GM12878 (cell line): Measurements from ENCODE around the gene STK10. TPM values are rescaled to one million over a fixed set of nuclear protein-coding genes. Genes with fewer than 3 reads are reported as not detected.
A peak's percentile ranks its signal among the peaks of the same experiment; 100 is the strongest.

Experiments used
- ATAC-seq: fragments of 200-7000 bp; cut with Tn5 transposase; 3 replicates; pipeline ENCODE4 v1.9.1; 2020; ENCODE audit warnings: mild to moderate bottlenecking, moderate library complexity
- BruUV-seq: library from RNA; stranded (reverse); fragments of 400-500 nt; replicated peaks from 2 replicates; lab custom pipeline; 2021; lab: Mats Ljungman, UMichigan
- CTCF ChIA-PET: fragments of 300-600 bp; sonication (Branson Sonifier 250); formaldehyde crosslinking; extraction: SDS; loops from one replicate; lab custom pipeline; 2021; ENCODE audit warnings: inconsistent platforms; lab: Yijun Ruan, JAX
- POLR2A ChIA-PET: fragments of 350-600 bp; formaldehyde crosslinking; extraction: SDS; loops from one replicate; lab custom pipeline; 2021; ENCODE audit warnings: inconsistent platforms; lab: Charles Lee
- RAD21 ChIA-PET: fragments of 300-600 bp; sonication (Branson Sonifier 250); formaldehyde crosslinking; loops from one replicate; lab custom pipeline; 2023; ENCODE audit warnings: antibody characterized with exemption; ENCODE audit not compliant: unreplicated experiment; lab: Charles Lee
- SMC1A ChIA-PET: fragments of 300-600 bp; sonication (Branson Sonifier 250); formaldehyde crosslinking; loops from one replicate; lab custom pipeline; 2023; ENCODE audit not compliant: unreplicated experiment, uncharacterized antibody; lab: Charles Lee
- DNase-seq: peaks from one replicate; pipeline ENCODE4 v3.0.0-alpha.2; 2011; ENCODE audit warnings: low read depth, low spot score
- FAIRE-seq: peaks from 3 replicates; lab custom pipeline; 2011; peaks lifted over from hg19 to GRCh38; lab: Jason Lieb, UNC
- H2AFZ ChIP-seq: 2 replicates; pipeline ENCODE4 v1.6.0; 2011; ENCODE audit warnings: low read depth, low read length, control low read depth; ENCODE audit not compliant: control insufficient read depth
- H3K27ac ChIP-seq: 2 replicates; pipeline ENCODE4 v1.5.1; 2011; ENCODE audit warnings: control low read depth; ENCODE audit not compliant: control insufficient read depth, insufficient read depth
- H3K27me3 ChIP-seq, 2 experiments: replicated peaks in 1 of 2; 2 replicates each; pipeline versions ENCODE4 v1.6.0 to v1.6.1; 2011; ENCODE audit warnings: low read length in 1 of 2; ENCODE audit not compliant: control insufficient read depth in 2 of 2, insufficient read depth in 2 of 2
- H3K36me3 ChIP-seq, 2 experiments: 2 replicates each; pipeline ENCODE4 v1.5.1; 2011; ENCODE audit warnings: low read length in 1 of 2; ENCODE audit not compliant: control insufficient read depth in 2 of 2, insufficient read depth in 2 of 2
- H3K4me1 ChIP-seq: 2 replicates; pipeline ENCODE4 v1.6.1; 2011; ENCODE audit warnings: mild to moderate bottlenecking, low read length, moderate library complexity, mixed read lengths; ENCODE audit not compliant: control insufficient read depth, insufficient read depth
- H3K4me2 ChIP-seq: 2 replicates; pipeline ENCODE4 v1.6.0; 2011; ENCODE audit warnings: control low read depth; ENCODE audit not compliant: control insufficient read depth, insufficient read depth
- H3K4me3 ChIP-seq: fragments of 200-600 bp; sonication (generic); 2 replicates; pipeline ENCODE4 v1.5.1; 2016
- H3K79me2 ChIP-seq: 2 replicates; pipeline ENCODE4 v1.6.0; 2011; ENCODE audit warnings: low read length; ENCODE audit not compliant: control insufficient read depth, insufficient read depth
- H3K9ac ChIP-seq: 2 replicates; pipeline ENCODE4 v1.8.0; 2011; ENCODE audit warnings: low read length, control low read depth, mixed read lengths; ENCODE audit not compliant: control insufficient read depth, insufficient read depth
- H3K9me3 ChIP-seq: replicated peaks from 3 replicates; pipeline ENCODE4 v1.5.1; 2011; ENCODE audit warnings: mild to moderate bottlenecking, low read length; ENCODE audit not compliant: control insufficient read depth, insufficient read depth
- H4K20me1 ChIP-seq: 2 replicates; pipeline ENCODE4 v1.6.0; 2011; ENCODE audit not compliant: control insufficient read depth, insufficient read depth
- ATF3 ChIP-seq: IDR thresholded peaks from 2 replicates; pipeline ENCODE4 v1.6.1; 2011; ENCODE audit warnings: low read depth, mild to moderate bottlenecking, low read length, moderate library complexity, borderline replicate concordance; ENCODE audit errors: extremely low read depth
- CHD4 ChIP-seq: fragments of 200-600 bp; sonication (generic); IDR thresholded peaks from 2 replicates; pipeline ENCODE4 v1.6.1; 2016; ENCODE audit warnings: mild to moderate bottlenecking
- FOXM1 ChIP-seq: IDR thresholded peaks from 2 replicates; pipeline ENCODE4 v1.6.1; 2012; ENCODE audit warnings: low read depth, mild to moderate bottlenecking, inconsistent platforms, low read length, moderate library complexity
- MTA3 ChIP-seq: IDR thresholded peaks from 2 replicates; pipeline ENCODE4 v1.6.1; 2012; ENCODE audit warnings: low read length, inconsistent platforms, borderline replicate concordance
- SIX5 ChIP-seq: IDR thresholded peaks from 2 replicates; pipeline ENCODE4 v1.6.1; 2011; ENCODE audit warnings: mild to moderate bottlenecking, low read depth, low read length, moderate library complexity; ENCODE audit not compliant: severe bottlenecking
- WGBS: methylation state at CpG from one replicate; pipeline ENCODE4 v1.1.6; 2016; ENCODE audit warnings: low lambda C conversion rate; ENCODE audit not compliant: insufficient replicate concordance, insufficient coverage; ENCODE audit errors: missing lambda C conversion rate; 5-methylcytosine and 5-hydroxymethylcytosine counted together
- in situ Hi-C: fragments of 300-500 bp; cut with MboI; formaldehyde crosslinking; loops from 9 replicates; pipeline ENCODE4 v1.14.3; 2018; ENCODE audit warnings: mixed read lengths
- intact Hi-C: fragments of 100-400 bp; cut with micrococcal nuclease; formaldehyde crosslinking; loops from one replicate; pipeline ENCODE4 v1.14.2; 2022; ENCODE audit not compliant: unreplicated experiment
- polyA plus RNA-seq, 11 experiments: library from polyadenylated mRNA; depleted of rRNA in 4 of 11; unstranded in 6 of 11; stranded (reverse) in 5 of 11; fragments of >200 nt; fragmentation: Nextera tagmentation in 4 of 11; fragmentation: Illumina TruSeq in 1 of 11; extraction: Ambion mirVana in 4 of 11; extraction: Trizol in 1 of 11; gene quantifications; 1 replicate in 1 of 11; 2 replicates in 10 of 11; pipeline versions ENCODE4 v1.2.1 to v1.2.3, GENCODE V29; 2011 to 2016; ENCODE audit warnings: inconsistent platforms in 2 of 11, missing spikeins in 2 of 11, low read depth in 1 of 11
- total RNA-seq, 4 experiments: library from RNA; depleted of rRNA in 3 of 4; stranded (reverse); fragments of >200 nt in 3 of 4; fragmentation: Illumina TruSeq in 1 of 4; extraction: Trizol in 1 of 4; gene quantifications; 2 replicates each; pipeline versions ENCODE4 v1.2.1 to v1.2.3, GENCODE V29; 2013 to 2021

Gene STK10
- total and polyA plus RNA-seq, 10 of the 15 experiments (the other 5 are each of a cell fraction or from before 2014, with no cell fraction given), result 14.2 to 96.4 (median 50.6) TPM

DNA sequence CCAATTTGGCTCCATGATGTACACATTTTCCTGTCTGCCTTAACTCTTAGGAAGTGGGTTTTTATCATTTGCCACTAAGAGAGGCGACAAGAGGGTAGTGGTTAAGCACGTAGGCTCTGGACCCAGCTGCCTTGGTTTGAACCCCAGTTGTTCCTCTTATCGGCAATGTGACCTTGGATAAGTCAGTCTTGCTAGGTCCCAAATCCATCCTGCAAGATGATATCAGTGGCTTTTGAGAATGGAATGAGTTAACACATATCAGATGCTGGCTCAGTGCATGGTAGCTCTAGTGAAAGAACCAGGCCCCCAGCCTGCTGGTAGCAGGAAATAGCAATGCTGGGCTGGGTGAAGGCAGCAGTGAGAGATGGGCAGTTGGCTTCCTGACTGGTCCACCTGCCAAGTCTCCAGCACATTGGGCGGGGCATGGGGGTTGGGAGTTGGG is 72.5 kb downstream of the STK10 start:
- H3K79me2 ChIP-seq, result peaks cover 18% of the 10 kb centered on the region
- SMC1A ChIA-PET, result interaction anchor here (0.8 to 4.1 kb wide), 7 partner anchors 14 to 167 kb away, joined by 3 to 46 read pairs (median 11); partner anchors contain the start of gene STK10
- TSS peak; percentile 68 for BruUV-seq
- intact Hi-C loops, result no loop called here
- 22% methylated on average over 4 of the region's 4 CpGs for WGBS
- H3K27ac ChIP-seq, result peak overlapping the region; percentile 95
- peaks cover 37% of the 10 kb centered on the region for H3K4me1 ChIP-seq
- no peak for ATAC-seq
- CTCF ChIA-PET, result interaction anchor here (1.0 kb wide), 1 partner anchor 73 kb away, joined by 3 read pairs; the partner anchor contains the start of gene STK10
- peak overlapping the region; percentile 5; the same call in 1 of the 2 replicates for H2AFZ ChIP-seq
- RAD21 ChIA-PET, result interaction anchor here (0.6 to 5.8 kb wide), 5 partner anchors 29 to 70 kb away, joined by 3 to 65 read pairs (median 8); partner anchors contain the start of gene STK10
- POLR2A ChIA-PET, result interaction anchor here (0.7 to 7.6 kb wide), 3 partner anchors 59 to 206 kb away, joined by 3 to 115 read pairs (median 24); partner anchors contain the start of gene STK10
- TF ChIP-seq FOXM1 (no peak), CHD4 (no peak), MTA3 (no peak), SIX5 (no peak), ATF3 (no peak)
- H3K9me3 ChIP-seq, result no peaks in the 10 kb centered on the region; the same call in 2 of the 3 replicates
- in situ Hi-C loops, result no loop called here
- no peak for FAIRE-seq
- DNase-seq, result no peak
- no peaks in the 10 kb centered on the region for H4K20me1 ChIP-seq
- peak overlapping the region; percentile 32; the same call in 1 of the 2 replicates for H3K9ac ChIP-seq
- H3K4me2 ChIP-seq, result peak overlapping the region; percentile 75
- H3K4me3 ChIP-seq, result peak overlapping the region; percentile 9; the same call in 1 of the 2 replicates
- no peaks in the 10 kb centered on the region for H3K27me3 ChIP-seq
- peaks cover 9 to 19% of the 10 kb centered on the region in 2 experiments for H3K36me3 ChIP-seq
